Hepatocyte (in vitro differentiated cells): ENCODE results near the gene TGFBR3L.

ENCODE experiments used
- CTCF ChIP-seq: fragments of 200-600 bp; sonication (generic); IDR thresholded peaks from 2 replicates; pipeline ENCODE4 v1.5.1; 2016; ENCODE audit warnings: antibody characterized with exemption, mild to moderate bottlenecking; ENCODE audit not compliant: poor library complexity
- EZH2 ChIP-seq: fragments of 200-600 bp; sonication (generic); IDR thresholded peaks from 2 replicates; pipeline ENCODE4 v1.6.1; 2016; ENCODE audit warnings: antibody characterized with exemption, mild to moderate bottlenecking, borderline replicate concordance
- EZH2phosphoT487 ChIP-seq: fragments of 200-600 bp; sonication (generic); IDR thresholded peaks from one replicate; pipeline ENCODE4 v1.6.1; 2018; ENCODE audit warnings: antibody characterized with exemption, mild to moderate bottlenecking, low read depth, moderate library complexity; ENCODE audit not compliant: unreplicated experiment, severe bottlenecking

DNA sequence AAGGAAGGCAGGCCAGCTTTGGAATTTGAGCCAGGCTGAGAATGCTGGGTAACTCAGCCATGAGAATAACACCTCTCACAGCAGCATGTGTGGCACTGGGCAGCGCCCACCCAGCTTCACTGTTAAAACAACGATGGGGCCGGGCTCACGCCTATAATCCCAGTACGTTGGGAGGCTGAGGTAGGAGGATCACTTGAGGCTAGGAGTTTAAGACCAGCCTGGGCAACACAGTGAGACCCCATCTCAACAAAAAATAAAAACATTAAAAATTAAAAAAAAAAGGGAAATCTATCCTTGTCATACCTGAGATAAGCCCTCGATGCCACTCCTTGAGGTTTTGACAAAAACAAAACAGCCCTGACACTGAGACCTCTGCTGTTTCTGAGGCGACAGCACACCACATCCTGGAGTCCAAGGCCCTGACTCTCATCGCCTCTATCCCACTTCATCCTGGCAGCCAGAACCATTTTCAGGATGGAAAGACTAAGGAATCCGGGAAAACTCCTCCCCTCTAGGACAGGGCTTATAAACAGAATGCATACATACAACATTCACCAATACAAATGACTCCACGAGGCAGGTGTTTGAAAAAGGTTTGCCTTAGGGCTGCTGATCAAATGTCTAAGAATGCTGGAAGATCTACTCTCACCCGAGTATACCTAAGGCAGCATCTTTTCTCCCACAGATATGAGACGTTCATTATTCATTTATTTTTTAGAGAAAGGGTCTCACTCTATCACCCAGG lies 51.5 kb downstream of the TGFBR3L start:
- no peak for TF ChIP-seq CTCF
- TF ChIP-seq EZH2 = no peak
- no peak for TF ChIP-seq EZH2phosphoT487
